Vagina (tissue), 2 donors: ENCODE results near the gene MZF1.

Experiments
- CTCF ChIP-seq, 3 experiments: fragments of 450-650 bp in 2 of 3; fragments of 200-600 bp in 1 of 3; sonication (generic) in 1 of 3; IDR thresholded peaks; one replicate each; pipeline ENCODE4 v1.5.1; 2017 to 2019; ENCODE audit warnings: antibody characterized with exemption in 3 of 3, mild to moderate bottlenecking in 2 of 3, moderate library complexity in 2 of 3
- POLR2A ChIP-seq, 2 donors: fragments of 450-650 bp; IDR thresholded peaks; one replicate each; pipeline ENCODE4 v1.6.1; 2017; ENCODE audit warnings: antibody characterized with exemption in 2 of 2, mild to moderate bottlenecking in 2 of 2, moderate library complexity in 2 of 2
- POLR2AphosphoS5 ChIP-seq, 2 donors: sonication (generic); formaldehyde crosslinking; IDR thresholded peaks; one replicate each; pipeline ENCODE4 v1.9.0; 2017; ENCODE audit warnings: antibody characterized with exemption in 2 of 2, mild to moderate bottlenecking in 2 of 2, low read depth in 1 of 2; ENCODE audit not compliant: insufficient read depth in 1 of 2

GRCh38 chr19:58573658-58574164, 576 bp upstream of the MZF1 start:
- TF ChIP-seq CTCF (IDR thresholded peaks at IDR 0.05) (no peak), POLR2A (IDR thresholded peaks at IDR 0.05) (no peak), POLR2AphosphoS5 (IDR thresholded peaks at IDR 0.05; ENCODE audit: insufficient read depth in 1 of 2, low read depth in 1 of 2) (no peak)
